Left ventricle myocardium inferior (tissue), 1 donor: ENCODE results near the gene SRL. TPM values are rescaled to one million over a fixed set of nuclear protein-coding genes. Genes with fewer than 3 reads are reported as not detected.

Experiments used
- DNase-seq: peaks from one replicate; pipeline ENCODE4 v3.0.0-alpha.2; 2020
- H3K27ac ChIP-seq: fragments of 200-600 bp; replicated peaks from 2 replicates; pipeline ENCODE4 v1.8.0; 2021
- H3K27me3 ChIP-seq: fragments of 200-600 bp; 2 replicates; pipeline ENCODE4 v1.8.0; 2021; ENCODE audit warnings: low read depth
- H3K36me3 ChIP-seq: fragments of 200-600 bp; 2 replicates; pipeline ENCODE4 v1.8.0; 2021
- H3K4me1 ChIP-seq: fragments of 200-600 bp; 2 replicates; pipeline ENCODE4 v1.8.0; 2021
- H3K4me3 ChIP-seq: fragments of 200-600 bp; 2 replicates; pipeline ENCODE4 v1.8.0; 2021; ENCODE audit warnings: mild to moderate bottlenecking, moderate library complexity
- H3K9me3 ChIP-seq: fragments of 200-600 bp; replicated peaks from 2 replicates; pipeline ENCODE4 v1.8.0; 2021
- intact Hi-C: fragments of 100-400 bp; cut with micrococcal nuclease; formaldehyde crosslinking; loops from one replicate; pipeline ENCODE4 v1.11.0; 2022
- total RNA-seq: library from RNA; stranded (reverse); fragmentation: NEBNext Ultra II Directional; extraction: Animal tissue kit (Norgen Biotek cat#: 25700); gene quantifications from one replicate; pipeline ENCODE4 v1.2.1, GENCODE V29; 2021
- TF ChIP-seq, protein P1 (sequence below): fragments of 200-600 bp; IDR thresholded peaks from 2 replicates; pipeline ENCODE4 v1.8.0; 2021; ENCODE audit warnings: antibody characterized with exemption, mild to moderate bottlenecking, borderline replicate concordance
- donor health status: DM: no; HTN: yes; CAD: no; lungs with severe emphysema.

The SRL gene
- total RNA-seq, 1 donor from 2014 or later, result 445 TPM

DNA sequence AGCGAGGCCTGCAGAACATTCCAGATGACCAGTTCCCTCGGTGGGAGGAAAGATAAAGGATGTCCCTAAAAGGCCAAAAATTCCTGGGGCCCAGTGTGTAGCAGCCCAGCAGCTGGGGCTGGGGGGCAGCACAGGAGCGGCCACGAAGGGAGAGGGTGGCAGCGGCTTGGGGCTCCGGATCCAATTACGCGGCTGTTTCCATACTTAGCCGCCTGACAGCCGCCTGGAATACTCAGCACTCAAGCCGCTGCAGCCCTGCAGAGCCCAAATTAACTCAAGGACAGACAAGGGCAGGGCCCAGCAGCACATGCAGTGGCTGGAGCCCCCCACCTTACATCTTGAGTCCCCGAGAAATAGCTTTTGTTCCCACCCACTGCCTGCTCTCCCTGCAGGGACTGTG lies 1.3 kb downstream of the SRL start:
- peak overlapping the region; percentile 70 for H3K4me3 ChIP-seq
- intact Hi-C loops, result no loop called here

DNA sequence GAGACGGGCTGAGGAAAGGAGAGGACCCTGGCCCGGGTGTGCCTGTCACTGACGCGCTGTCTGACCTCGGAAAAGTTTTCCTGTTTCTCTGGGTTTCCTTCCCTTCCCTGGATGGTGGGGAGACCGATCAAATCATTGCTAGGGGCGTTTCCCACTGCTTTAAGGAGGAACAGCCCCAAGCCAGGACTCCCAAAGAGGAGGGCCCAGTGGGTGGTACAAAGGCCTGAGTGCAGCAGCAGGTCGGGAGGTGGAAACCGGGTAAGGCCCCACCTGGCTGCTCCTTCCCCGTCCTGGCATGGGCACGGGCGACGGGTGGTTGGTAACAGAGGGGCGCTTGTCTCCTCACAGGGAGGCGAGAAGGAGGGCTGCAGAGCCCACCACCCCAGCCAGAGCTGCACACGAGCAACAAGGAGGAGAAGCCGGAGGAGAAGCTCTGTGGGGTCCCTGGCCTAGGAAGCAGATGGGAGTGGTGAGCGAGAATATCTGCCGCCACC lies 2.2 kb downstream of the SRL start:
- H3K27ac ChIP-seq, result peak overlapping the region; percentile 94
- TF ChIP-seq, protein P1, sequence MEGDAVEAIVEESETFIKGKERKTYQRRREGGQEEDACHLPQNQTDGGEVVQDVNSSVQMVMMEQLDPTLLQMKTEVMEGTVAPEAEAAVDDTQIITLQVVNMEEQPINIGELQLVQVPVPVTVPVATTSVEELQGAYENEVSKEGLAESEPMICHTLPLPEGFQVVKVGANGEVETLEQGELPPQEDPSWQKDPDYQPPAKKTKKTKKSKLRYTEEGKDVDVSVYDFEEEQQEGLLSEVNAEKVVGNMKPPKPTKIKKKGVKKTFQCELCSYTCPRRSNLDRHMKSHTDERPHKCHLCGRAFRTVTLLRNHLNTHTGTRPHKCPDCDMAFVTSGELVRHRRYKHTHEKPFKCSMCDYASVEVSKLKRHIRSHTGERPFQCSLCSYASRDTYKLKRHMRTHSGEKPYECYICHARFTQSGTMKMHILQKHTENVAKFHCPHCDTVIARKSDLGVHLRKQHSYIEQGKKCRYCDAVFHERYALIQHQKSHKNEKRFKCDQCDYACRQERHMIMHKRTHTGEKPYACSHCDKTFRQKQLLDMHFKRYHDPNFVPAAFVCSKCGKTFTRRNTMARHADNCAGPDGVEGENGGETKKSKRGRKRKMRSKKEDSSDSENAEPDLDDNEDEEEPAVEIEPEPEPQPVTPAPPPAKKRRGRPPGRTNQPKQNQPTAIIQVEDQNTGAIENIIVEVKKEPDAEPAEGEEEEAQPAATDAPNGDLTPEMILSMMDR, result no peak
- intact Hi-C loops, result no loop called here
- H3K36me3 ChIP-seq, result no peaks in the 10 kb centered on the region
- H3K4me1 ChIP-seq, result peaks cover 55% of the 10 kb centered on the region
- no peaks in the 10 kb centered on the region for H3K27me3 ChIP-seq
- H3K4me3 ChIP-seq, result peak overlapping the region; percentile 70
- DNase-seq, result no peak
- no peaks in the 10 kb centered on the region for H3K9me3 ChIP-seq

More for the DNA sequence above, 1.3 kb downstream of the SRL start:
- Histone ChIP-seq H3K4me1 (peaks cover 46% of the 10 kb centered on the region), H3K9me3 (no peaks in the 10 kb centered on the region), H3K27me3 (no peaks in the 10 kb centered on the region), H3K27ac (peak overlapping the region; percentile 94), H3K36me3 (no peaks in the 10 kb centered on the region)
- DNase-seq, result peak; percentile 53
- TF ChIP-seq, protein P1, result no peak

DNA sequence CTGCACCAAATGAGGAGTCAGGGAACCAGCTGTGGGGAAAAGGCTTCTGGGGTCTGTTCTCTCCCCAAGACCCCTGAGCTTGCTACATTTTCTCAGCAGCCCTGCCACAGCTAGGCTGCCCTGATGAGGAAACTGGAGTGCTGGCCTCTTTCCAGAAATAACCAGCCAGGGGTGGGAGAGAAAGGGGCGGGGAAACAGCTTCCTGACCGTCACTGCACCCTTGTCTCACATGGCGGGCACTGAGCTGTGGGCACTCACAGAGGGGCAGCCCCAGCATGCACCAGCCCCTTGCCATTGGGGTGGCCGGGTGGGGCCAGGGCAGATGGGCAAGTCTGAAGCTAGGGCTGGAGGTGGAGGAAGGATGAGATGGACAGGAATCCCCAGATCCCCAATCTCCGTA lies 2.9 kb downstream of the SRL start:
- H3K27me3 ChIP-seq, result no peaks in the 10 kb centered on the region
- no peaks in the 10 kb centered on the region for H3K36me3 ChIP-seq
- TF ChIP-seq, protein P1, result no peak
- DNase-seq, result no peak
- peak overlapping the region; percentile 70 for H3K4me3 ChIP-seq
- H3K27ac ChIP-seq, result peak overlapping the region; percentile 94
- intact Hi-C loops, result no loop called here
- no peaks in the 10 kb centered on the region for H3K9me3 ChIP-seq
- peaks cover 63% of the 10 kb centered on the region for H3K4me1 ChIP-seq

DNA sequence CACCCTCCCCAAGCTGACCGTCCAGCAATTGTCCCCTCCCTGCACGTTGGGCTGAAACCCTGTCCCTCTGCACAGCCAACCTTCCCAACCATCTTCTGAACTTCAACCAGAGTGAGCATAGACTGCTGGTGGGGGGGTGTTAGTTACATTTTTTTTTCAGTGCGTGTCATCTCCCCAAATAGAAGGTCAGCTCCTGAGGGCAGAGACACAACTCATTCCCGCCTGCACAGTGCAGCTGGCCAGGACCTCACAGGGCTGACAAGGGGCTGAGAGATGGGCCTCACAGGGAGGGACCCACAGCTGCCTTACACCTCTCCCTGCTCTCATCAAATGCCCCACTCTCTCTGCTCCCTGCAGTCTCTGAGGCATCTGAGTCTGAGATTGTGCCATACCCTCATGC lies 8.4 kb downstream of the SRL start:
- Histone ChIP-seq H3K4me1 (peaks cover 81% of the 10 kb centered on the region), H3K27me3 (no peaks in the 10 kb centered on the region), H3K27ac (peak overlapping the region; percentile 94), H3K36me3 (no peaks in the 10 kb centered on the region), H3K9me3 (no peaks in the 10 kb centered on the region), H3K4me3 (peak overlapping the region; percentile 34)
- intact Hi-C loops, result no loop called here
- DNase-seq, result no peak
- TF ChIP-seq, protein P1, result no peak

GRCh38 chr16:4232541-4233386 lies 9.1 kb downstream of the SRL start:
- Histone ChIP-seq H3K4me3 (peak overlapping the region; percentile 34), H3K4me1 (peaks cover 75% of the 10 kb centered on the region), H3K27me3 (no peaks in the 10 kb centered on the region), H3K27ac (peak overlapping the region; percentile 94), H3K36me3 (no peaks in the 10 kb centered on the region), H3K9me3 (no peaks in the 10 kb centered on the region)
- TF ChIP-seq, protein P1, result no peak
- intact Hi-C loops, result no loop called here
- DNase-seq, result no peak
